MM.1S (cell line): Measurements from ENCODE around the gene ZYX.

Experiments used
- DNase-seq: peaks from one replicate; pipeline ENCODE4 v3.0.0-alpha.2; 2015
- H2AFZ ChIP-seq: fragments of 300-600 bp; sonication (generic); 2 replicates; pipeline ENCODE4 v1.6.0; 2016; ENCODE audit warnings: antibody characterized with exemption, low read length
- H3F3A ChIP-seq: fragments of 300-600 bp; sonication (generic); 2 replicates; pipeline ENCODE4 v1.6.1; 2016; ENCODE audit warnings: mild to moderate bottlenecking, antibody characterized with exemption, low read length, moderate library complexity, mixed read lengths; ENCODE audit not compliant: insufficient read depth
- H3K27ac ChIP-seq: fragments of 300-600 bp; sonication (generic); 2 replicates; pipeline ENCODE4 v1.5.1; 2016; ENCODE audit warnings: mild to moderate bottlenecking, low read length
- H3K27me3 ChIP-seq: fragments of 300-600 bp; sonication (generic); replicated peaks from 2 replicates; pipeline ENCODE4 v1.6.0; 2016; ENCODE audit warnings: low read length; ENCODE audit not compliant: insufficient read depth
- H3K36me3 ChIP-seq: fragments of 300-600 bp; sonication (generic); replicated peaks from 2 replicates; pipeline ENCODE4 v1.6.1; 2016; ENCODE audit warnings: mild to moderate bottlenecking, low read length, mixed read lengths; ENCODE audit not compliant: insufficient read depth
- H3K4me1 ChIP-seq: fragments of 300-600 bp; sonication (generic); 2 replicates; pipeline ENCODE4 v1.6.1; 2016; ENCODE audit warnings: low read length, mixed read lengths
- H3K4me2 ChIP-seq: fragments of 300-600 bp; sonication (generic); 2 replicates; pipeline ENCODE4 v1.6.0; 2016; ENCODE audit warnings: low read depth, low read length
- H3K4me3 ChIP-seq: fragments of 300-600 bp; sonication (generic); 2 replicates; pipeline ENCODE4 v1.5.1; 2016; ENCODE audit warnings: low read length, mixed read lengths
- H3K79me2 ChIP-seq: fragments of 300-600 bp; sonication (generic); 2 replicates; pipeline ENCODE4 v1.6.1; 2016; ENCODE audit warnings: mixed run types, low read length, mixed read lengths
- H3K9ac ChIP-seq: fragments of 300-600 bp; sonication (generic); 2 replicates; pipeline ENCODE4 v1.6.1; 2016; ENCODE audit warnings: low read length, mixed read lengths
- H3K9me2 ChIP-seq: fragments of 300-600 bp; sonication (generic); replicated peaks from 2 replicates; pipeline ENCODE4 v1.6.1; 2016; ENCODE audit warnings: mild to moderate bottlenecking, low read length, mixed read lengths; ENCODE audit not compliant: insufficient read depth
- H3K9me3 ChIP-seq: fragments of 300-600 bp; sonication (generic); replicated peaks from 2 replicates; pipeline ENCODE4 v1.6.1; 2016; ENCODE audit warnings: mild to moderate bottlenecking, low read length, mixed read lengths; ENCODE audit not compliant: insufficient read depth
- H4K20me1 ChIP-seq: fragments of 300-600 bp; sonication (generic); 2 replicates; pipeline ENCODE4 v1.6.1; 2016; ENCODE audit warnings: mild to moderate bottlenecking, low read length, moderate library complexity, mixed read lengths; ENCODE audit not compliant: insufficient read depth
- EZH2 ChIP-seq: fragments of 300-600 bp; sonication (generic); optimal IDR thresholded peaks from 2 replicates; pipeline ENCODE3; 2017; ENCODE audit warnings: low read depth, mild to moderate bottlenecking, antibody characterized with exemption, low read length, mixed read lengths
- EZH2phosphoT487 ChIP-seq: fragments of 300-600 bp; sonication (generic); IDR thresholded peaks from 2 replicates; pipeline ENCODE4 v1.6.1; 2018; ENCODE audit warnings: antibody characterized with exemption, low read length
- TF ChIP-seq, protein P1 (sequence below): fragments of 300-600 bp; sonication (generic); IDR thresholded peaks from 2 replicates; pipeline ENCODE4 v1.5.1; 2016; ENCODE audit warnings: antibody characterized with exemption, low read length, mixed read lengths

Gene ZYX

DNA sequence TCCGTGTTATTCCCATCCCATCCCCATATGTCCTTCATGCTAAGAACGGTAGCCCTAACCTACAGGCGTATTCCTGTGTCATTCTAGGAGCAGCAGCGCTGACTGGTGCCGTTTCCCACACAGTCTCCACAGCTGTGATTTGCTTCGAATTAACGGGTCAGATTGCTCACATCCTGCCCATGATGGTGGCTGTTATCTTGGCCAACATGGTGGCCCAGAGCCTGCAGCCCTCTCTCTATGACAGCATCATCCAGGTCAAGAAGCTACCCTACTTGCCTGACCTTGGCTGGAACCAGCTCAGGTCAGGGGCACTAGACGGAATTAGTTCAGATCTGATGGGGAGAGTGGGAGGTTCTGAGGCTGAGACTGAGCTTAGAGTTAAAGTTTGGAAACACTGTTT is 39.3 kb upstream of the ZYX start:
- Histone ChIP-seq H3K27me3 (no peaks in the 10 kb centered on the region), H3K79me2 (no peaks in the 10 kb centered on the region), H3K27ac (no peak overlapping the region), H3F3A (no peaks in the 10 kb centered on the region), H2AFZ (no peak overlapping the region), H3K4me3 (no peak overlapping the region), H3K9me2 (no peaks in the 10 kb centered on the region), H3K9ac (no peak overlapping the region), H3K4me1 (no peaks in the 10 kb centered on the region), H3K9me3 (no peaks in the 10 kb centered on the region), H3K4me2 (no peak overlapping the region), H3K36me3 (no peaks in the 10 kb centered on the region), H4K20me1 (no peaks in the 10 kb centered on the region)
- TF ChIP-seq, protein P1, sequence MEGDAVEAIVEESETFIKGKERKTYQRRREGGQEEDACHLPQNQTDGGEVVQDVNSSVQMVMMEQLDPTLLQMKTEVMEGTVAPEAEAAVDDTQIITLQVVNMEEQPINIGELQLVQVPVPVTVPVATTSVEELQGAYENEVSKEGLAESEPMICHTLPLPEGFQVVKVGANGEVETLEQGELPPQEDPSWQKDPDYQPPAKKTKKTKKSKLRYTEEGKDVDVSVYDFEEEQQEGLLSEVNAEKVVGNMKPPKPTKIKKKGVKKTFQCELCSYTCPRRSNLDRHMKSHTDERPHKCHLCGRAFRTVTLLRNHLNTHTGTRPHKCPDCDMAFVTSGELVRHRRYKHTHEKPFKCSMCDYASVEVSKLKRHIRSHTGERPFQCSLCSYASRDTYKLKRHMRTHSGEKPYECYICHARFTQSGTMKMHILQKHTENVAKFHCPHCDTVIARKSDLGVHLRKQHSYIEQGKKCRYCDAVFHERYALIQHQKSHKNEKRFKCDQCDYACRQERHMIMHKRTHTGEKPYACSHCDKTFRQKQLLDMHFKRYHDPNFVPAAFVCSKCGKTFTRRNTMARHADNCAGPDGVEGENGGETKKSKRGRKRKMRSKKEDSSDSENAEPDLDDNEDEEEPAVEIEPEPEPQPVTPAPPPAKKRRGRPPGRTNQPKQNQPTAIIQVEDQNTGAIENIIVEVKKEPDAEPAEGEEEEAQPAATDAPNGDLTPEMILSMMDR: no peak
- no peak for TF ChIP-seq EZH2phosphoT487
- no peak for TF ChIP-seq EZH2
- DNase-seq: no peak

DNA sequence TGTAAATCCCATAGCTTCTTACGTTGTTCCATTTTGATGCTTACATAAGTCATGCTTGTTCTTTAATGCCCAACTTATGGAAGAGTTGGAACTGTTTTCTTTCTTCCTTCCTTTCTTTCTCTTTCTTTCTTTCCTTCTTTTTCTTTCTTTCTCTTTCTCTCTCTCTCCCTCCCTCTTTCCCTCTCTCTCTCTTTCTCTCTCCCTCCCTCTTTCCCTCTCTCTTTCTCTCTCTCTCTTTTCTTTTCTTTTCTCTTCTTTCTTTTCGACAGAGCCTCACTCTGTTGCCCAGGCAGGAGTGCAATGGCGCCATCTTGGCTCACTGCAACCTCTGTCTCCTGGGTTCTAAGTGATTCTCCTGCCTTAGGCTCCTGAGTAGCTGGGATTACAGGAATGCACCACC is 37.5 kb upstream of the ZYX start:
- no peak for DNase-seq
- no peak overlapping the region for H3K4me3 ChIP-seq
- H3K27ac ChIP-seq: no peak overlapping the region
- H3F3A ChIP-seq: no peaks in the 10 kb centered on the region
- no peaks in the 10 kb centered on the region for H3K4me1 ChIP-seq
- TF ChIP-seq EZH2 (no peak), EZH2phosphoT487 (no peak)
- TF ChIP-seq, protein P1: no peak
- no peaks in the 10 kb centered on the region for H3K79me2 ChIP-seq
- no peaks in the 10 kb centered on the region for H3K9me2 ChIP-seq
- H4K20me1 ChIP-seq: no peaks in the 10 kb centered on the region
- no peaks in the 10 kb centered on the region for H3K9me3 ChIP-seq
- H3K27me3 ChIP-seq: no peaks in the 10 kb centered on the region
- no peak overlapping the region for H3K4me2 ChIP-seq
- no peak overlapping the region for H2AFZ ChIP-seq
- no peak overlapping the region for H3K9ac ChIP-seq
- H3K36me3 ChIP-seq: no peaks in the 10 kb centered on the region

DNA sequence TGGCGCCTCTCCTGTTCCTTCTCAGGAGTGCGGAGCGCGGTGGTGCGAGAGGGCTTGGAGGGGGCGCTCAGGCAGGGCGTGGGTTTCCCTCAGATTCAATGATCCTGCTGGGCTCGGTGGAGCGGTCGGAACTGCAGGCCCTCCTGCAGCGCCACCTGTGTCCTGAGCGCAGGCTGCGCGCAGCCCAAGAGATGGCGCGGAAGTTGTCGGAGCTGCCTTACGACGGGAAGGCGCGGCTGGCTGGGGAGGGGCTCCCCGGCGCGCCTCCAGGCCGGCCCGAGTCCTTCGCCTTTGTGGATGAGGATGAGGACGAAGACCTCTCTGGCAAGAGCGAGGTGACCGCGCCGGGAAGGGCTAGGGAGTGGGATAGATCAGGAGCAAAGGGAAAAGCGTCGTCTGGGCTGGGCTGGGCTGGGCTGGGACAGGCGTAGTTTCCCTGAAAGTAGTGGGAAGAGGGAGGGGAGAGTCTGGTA is 35.7 kb upstream of the ZYX start:
- Histone ChIP-seq H3K27me3 (no peaks in the 10 kb centered on the region), H3K36me3 (no peaks in the 10 kb centered on the region), H3K4me3 (no peak overlapping the region), H3K27ac (no peak overlapping the region), H4K20me1 (no peaks in the 10 kb centered on the region), H3F3A (no peaks in the 10 kb centered on the region), H3K4me2 (no peak overlapping the region), H3K9me3 (no peaks in the 10 kb centered on the region), H3K79me2 (no peaks in the 10 kb centered on the region), H3K9ac (no peak overlapping the region), H2AFZ (no peak overlapping the region), H3K4me1 (no peaks in the 10 kb centered on the region), H3K9me2 (no peaks in the 10 kb centered on the region)
- TF ChIP-seq EZH2phosphoT487 (no peak), EZH2 (no peak)
- TF ChIP-seq, protein P1: no peak
- no peak for DNase-seq
